ENCODE results near the gene CHERP.

- peak in 1 of 2 donors; percentile 15 for TF ChIP-seq CTCF (conservative IDR thresholded peaks at IDR 0.05 in 1 of 2, IDR thresholded peaks at IDR 0.05 in 1 of 2; ENCODE audit: extremely low read depth in 1 of 2, insufficient read depth in 1 of 2, low read depth in 1 of 2, low read length in 2 of 2)
- no peak for TF ChIP-seq EZH2 (IDR thresholded peaks at IDR 0.05; ENCODE audit: borderline replicate concordance, low read length)
Observed at GRCh38 chr19:16518483-16519229, 23.6 kb downstream of the CHERP start.

Measured in mammary epithelial cell (primary cell).